Left lung (tissue), 10 donors: ENCODE measurements around the gene FBXO31. TPM values are rescaled to one million over a fixed set of nuclear protein-coding genes. Genes with fewer than 3 reads are reported as not detected.

Experiments
- ATAC-seq: fragments of 200-7000 bp; cut with Tn5 transposase; one replicate; pipeline ENCODE4 v1.9.1; 2020; ENCODE audit warnings: moderate library complexity
- DNase-seq, 4 donors: peaks; one replicate each; pipeline ENCODE4 v3.0.0-alpha.2; 2013 to 2020
- H3K27ac ChIP-seq, 2 donors: fragments of 200-600 bp; sonication (generic) in 1 of 2; one replicate each; pipeline versions ENCODE4 v1.5.0 to v1.8.0; 2020 to 2021
- H3K27me3 ChIP-seq, 2 donors: fragments of 200-600 bp; sonication (generic) in 1 of 2; one replicate each; pipeline versions ENCODE4 v1.5.0 to v1.8.0; 2020 to 2021
- H3K36me3 ChIP-seq, 2 donors: fragments of 200-600 bp; sonication (generic) in 1 of 2; one replicate each; pipeline versions ENCODE4 v1.5.0 to v1.8.0; 2020 to 2021
- H3K4me1 ChIP-seq, 2 donors: fragments of 200-600 bp; one replicate each; pipeline ENCODE4 v1.8.0; 2021
- H3K4me3 ChIP-seq, 2 donors: fragments of 200-600 bp; sonication (generic) in 1 of 2; one replicate each; pipeline versions ENCODE4 v1.5.0 to v1.8.0; 2020 to 2021; ENCODE audit warnings: mild to moderate bottlenecking in 1 of 2
- H3K9me3 ChIP-seq, 2 donors: fragments of 200-600 bp; sonication (generic) in 1 of 2; one replicate each; pipeline versions ENCODE4 v1.5.0 to v1.8.0; 2020 to 2021
- intact Hi-C, 2 donors: fragments of 100-400 bp; cut with DNase I; formaldehyde crosslinking; loops; one replicate each; pipeline versions ENCODE4 v1.11.2 to v1.14.2; 2022
- polyA plus RNA-seq, 6 donors: library from polyadenylated mRNA; unstranded; fragments of 120-200 nt; gene quantifications; one replicate each; pipeline ENCODE4 v1.2.1, GENCODE V29; 2013; ENCODE audit not compliant: insufficient read length in 6 of 6
- total RNA-seq, 2 donors: library from RNA; stranded (reverse); fragmentation: NEBNext Ultra II Directional; extraction: Animal tissue kit (Norgen Biotek cat#: 25700); gene quantifications; one replicate each; pipeline ENCODE4 v1.2.1, GENCODE V29; 2021
- TF ChIP-seq, protein P1 (sequence below), 2 donors: fragments of 200-600 bp; sonication (generic) in 1 of 2; IDR thresholded peaks; one replicate each; pipeline versions ENCODE4 v1.5.0 to v1.8.0; 2021; ENCODE audit warnings: antibody characterized with exemption in 2 of 2
- donor health status: DM: no; HTN: yes; CAD: no.
- donor health status: DM: no; HTN: no; CAD: no.

FBXO31 gene
- total and polyA plus RNA-seq, 8 donors = 21.0 to 25.8 (median 23.0) TPM

DNA sequence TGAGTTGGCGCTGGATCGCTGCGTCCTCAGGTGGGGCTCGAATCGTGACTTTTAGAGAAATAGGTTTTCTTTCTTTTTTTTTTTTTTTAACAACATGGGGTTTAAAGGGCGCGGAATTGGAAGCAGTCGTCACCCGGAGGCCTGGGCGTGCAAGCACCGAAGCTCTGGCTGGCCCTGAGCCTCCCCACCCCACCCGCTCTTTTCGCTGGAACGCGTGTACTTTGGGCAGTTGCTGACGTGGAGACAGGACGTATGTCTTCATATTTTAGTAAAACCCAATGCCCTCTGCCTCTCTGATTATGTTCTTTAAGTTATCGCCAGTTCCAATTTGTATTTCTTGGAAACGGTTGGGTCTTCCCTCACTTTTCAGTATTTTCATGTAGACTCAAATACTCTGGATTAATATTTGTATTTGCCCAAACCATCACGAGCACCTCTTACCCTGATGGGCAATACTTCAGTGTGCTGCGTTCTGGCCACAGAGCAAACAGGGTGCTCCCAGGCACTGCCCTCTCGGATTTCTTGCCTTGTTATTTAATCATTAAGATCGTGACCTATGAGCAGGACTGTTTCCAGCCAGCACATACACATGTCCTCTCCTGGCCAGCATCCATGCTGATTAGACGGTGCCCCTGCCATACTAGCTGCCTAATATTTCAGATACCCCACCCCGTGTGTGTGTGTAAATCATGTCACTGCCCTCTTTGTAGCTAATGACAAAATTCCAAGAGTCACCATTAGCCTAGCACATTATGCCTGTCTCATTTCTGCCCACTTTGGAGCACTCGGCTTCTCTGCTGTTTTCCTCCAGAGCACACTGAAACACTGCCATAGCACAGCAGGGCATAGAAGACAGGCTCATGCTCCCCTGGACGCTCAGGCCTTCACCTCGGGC, 65.6 kb downstream of the FBXO31 start:
- TF ChIP-seq, protein P1, sequence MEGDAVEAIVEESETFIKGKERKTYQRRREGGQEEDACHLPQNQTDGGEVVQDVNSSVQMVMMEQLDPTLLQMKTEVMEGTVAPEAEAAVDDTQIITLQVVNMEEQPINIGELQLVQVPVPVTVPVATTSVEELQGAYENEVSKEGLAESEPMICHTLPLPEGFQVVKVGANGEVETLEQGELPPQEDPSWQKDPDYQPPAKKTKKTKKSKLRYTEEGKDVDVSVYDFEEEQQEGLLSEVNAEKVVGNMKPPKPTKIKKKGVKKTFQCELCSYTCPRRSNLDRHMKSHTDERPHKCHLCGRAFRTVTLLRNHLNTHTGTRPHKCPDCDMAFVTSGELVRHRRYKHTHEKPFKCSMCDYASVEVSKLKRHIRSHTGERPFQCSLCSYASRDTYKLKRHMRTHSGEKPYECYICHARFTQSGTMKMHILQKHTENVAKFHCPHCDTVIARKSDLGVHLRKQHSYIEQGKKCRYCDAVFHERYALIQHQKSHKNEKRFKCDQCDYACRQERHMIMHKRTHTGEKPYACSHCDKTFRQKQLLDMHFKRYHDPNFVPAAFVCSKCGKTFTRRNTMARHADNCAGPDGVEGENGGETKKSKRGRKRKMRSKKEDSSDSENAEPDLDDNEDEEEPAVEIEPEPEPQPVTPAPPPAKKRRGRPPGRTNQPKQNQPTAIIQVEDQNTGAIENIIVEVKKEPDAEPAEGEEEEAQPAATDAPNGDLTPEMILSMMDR (IDR thresholded peaks at IDR 0.05) = no peak
- DNase-seq = peak; percentile 9 to 83 (median 70)
- Histone ChIP-seq H3K36me3 (no peaks in the 10 kb centered on the region), H3K4me3 (peak overlapping the region; percentile 76 to 93), H3K9me3 (no peaks in the 10 kb centered on the region), H3K27ac (peak overlapping the region; percentile 85 to 91), H3K27me3 (no peaks in the 10 kb centered on the region), H3K4me1 (peaks cover 5 to 12% of the 10 kb centered on the region in 2 donors)
- peak; percentile 72 for ATAC-seq
- intact Hi-C loops = no loop called here

DNA sequence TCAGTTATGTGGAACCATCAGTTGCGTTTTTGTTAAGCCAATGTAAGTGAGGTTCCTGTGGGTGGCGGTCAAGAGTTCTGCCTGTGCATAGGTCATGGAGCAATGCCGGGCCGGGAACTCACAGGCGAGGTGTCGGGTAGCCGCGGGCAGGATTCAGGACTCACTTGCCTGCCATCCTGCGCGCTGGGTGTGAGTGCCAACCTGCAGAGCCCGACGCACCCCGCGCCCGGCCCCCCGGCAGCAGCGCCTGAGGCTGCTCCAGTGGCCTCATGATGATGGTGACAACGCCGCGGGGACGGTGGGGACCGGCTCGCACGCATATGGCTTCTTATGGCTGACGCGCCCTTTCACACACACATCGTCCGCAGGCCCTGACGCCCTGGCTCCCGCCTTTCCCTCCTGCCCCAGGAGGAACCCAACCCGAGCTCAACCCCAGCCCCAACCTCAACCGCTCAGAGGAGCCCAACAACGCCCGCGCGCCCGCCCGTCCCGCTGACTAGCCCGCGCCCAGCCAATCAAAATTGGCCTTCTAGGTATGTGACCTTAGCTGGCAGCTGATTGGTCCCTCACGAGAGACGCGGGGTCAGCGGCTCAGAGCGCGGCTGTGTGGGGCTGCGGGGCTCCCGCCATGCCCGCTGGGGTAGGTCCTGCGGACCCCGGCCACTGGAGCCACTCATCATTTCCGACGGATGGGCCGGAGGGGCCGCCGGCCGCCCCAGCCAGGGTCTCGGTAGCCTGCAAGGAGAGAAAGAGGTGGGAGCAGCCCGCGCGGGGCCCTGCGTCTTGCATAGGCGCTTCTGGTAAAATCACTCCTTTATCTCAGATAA, 66.4 kb downstream of the FBXO31 start, which contains the start of gene C16orf95:
TSS of gene C16orf95 (minus strand) at position 470 of the 827 bp plus-strand sequence. CDS start at position 320, 150 bp downstream.
- H3K27me3 ChIP-seq = no peaks in the 10 kb centered on the region
- no peaks in the 10 kb centered on the region for H3K9me3 ChIP-seq
- TF ChIP-seq, protein P1 (IDR thresholded peaks at IDR 0.05) = peak; percentile 48 to 61
- intact Hi-C loops = no loop called here
- DNase-seq (peak; percentile 95 to 97 (median 96)), ATAC-seq (peak; percentile 97)
- peaks cover 5 to 12% of the 10 kb centered on the region in 2 donors for H3K4me1 ChIP-seq
- H3K4me3 ChIP-seq = peak within 1 kb of the TSS; percentile 76 to 93
- H3K27ac ChIP-seq = peak within 1 kb of the TSS; percentile 85 to 91
- no peaks in the 10 kb centered on the region for H3K36me3 ChIP-seq

DNA sequence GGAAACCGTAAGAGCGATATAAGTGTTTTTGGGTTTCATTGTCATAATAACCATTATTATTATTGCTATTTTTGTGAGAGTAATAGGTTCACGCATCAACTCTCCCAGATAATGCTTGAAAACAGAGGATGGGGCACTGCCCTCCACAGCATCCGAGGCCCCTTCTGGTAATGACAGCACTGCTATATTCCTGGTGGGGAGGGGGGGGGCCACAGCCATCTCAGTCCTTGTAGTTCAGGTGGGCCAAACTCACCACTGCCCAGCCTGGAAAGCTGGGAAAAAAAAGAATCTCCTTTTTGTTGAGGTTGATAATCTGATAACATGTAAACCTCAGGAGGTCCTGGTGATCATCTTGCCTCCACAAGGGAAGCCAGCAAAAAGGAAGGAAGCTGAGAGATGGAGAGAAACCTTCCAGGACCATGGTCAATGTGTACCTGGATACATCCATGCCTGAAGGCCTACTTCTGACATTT, 67.1 kb downstream of the FBXO31 start:
- H3K4me3 ChIP-seq = peak overlapping the region; percentile 76 to 93
- no peak for DNase-seq
- H3K27ac ChIP-seq = peak overlapping the region; percentile 85 to 91
- peaks cover 5 to 12% of the 10 kb centered on the region in 2 donors for H3K4me1 ChIP-seq
- TF ChIP-seq, protein P1 (IDR thresholded peaks at IDR 0.05) = no peak
- H3K9me3 ChIP-seq = no peaks in the 10 kb centered on the region
- H3K36me3 ChIP-seq = no peaks in the 10 kb centered on the region
- intact Hi-C loops = no loop called here
- no peaks in the 10 kb centered on the region for H3K27me3 ChIP-seq
- no peak for ATAC-seq

DNA sequence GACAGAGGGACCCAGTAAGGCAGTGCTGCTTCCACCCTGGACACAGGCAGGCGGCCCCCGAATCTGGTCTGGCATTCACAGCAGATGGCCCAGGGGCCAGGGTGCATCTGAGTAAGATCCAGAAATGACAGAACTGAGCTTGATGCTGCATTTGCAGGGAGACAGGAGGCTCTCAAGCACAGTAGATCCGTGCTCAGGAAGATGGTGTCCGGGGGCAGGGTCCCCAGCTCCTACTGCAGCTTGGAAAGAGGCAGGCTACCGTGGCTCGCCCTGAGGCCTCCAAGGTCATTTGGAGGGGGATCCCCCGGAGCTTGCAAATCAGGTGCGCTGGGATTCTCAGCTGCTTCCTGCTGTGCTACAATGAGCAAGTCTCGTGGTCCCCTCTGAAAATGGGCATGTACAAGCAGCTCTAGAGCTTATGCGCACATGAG, 68.6 kb downstream of the FBXO31 start:
- Histone ChIP-seq H3K9me3 (no peaks in the 10 kb centered on the region), H3K4me1 (peaks cover 5 to 12% of the 10 kb centered on the region in 2 donors), H3K4me3 (no peak overlapping the region), H3K27me3 (no peaks in the 10 kb centered on the region), H3K27ac (no peak overlapping the region), H3K36me3 (no peaks in the 10 kb centered on the region)
- TF ChIP-seq, protein P1 (IDR thresholded peaks at IDR 0.05) = no peak
- intact Hi-C loops = no loop called here
- DNase-seq = no peak
- no peak for ATAC-seq
